Activated CD8-positive, alpha-beta T cell treated with anti-CD3 and anti-CD28 coated beads for 36 hours (primary cell): ENCODE data around the gene FRMPD2. TPM values are rescaled to one million over a fixed set of nuclear protein-coding genes. Genes with fewer than 3 reads are reported as not detected.

Source experiments
- ATAC-seq: fragments of 200-7000 bp; cut with Tn5 transposase; one replicate; pipeline ENCODE4 v1.10.0; 2021; ENCODE audit warnings: mild to moderate bottlenecking, moderate library complexity
- CTCF ChIA-PET: fragments of 350-600 bp; sonication (Branson Sonifier 250); formaldehyde crosslinking; loops from one replicate; lab custom pipeline; 2021; ENCODE audit warnings: antibody characterized with exemption; lab: Charles Lee
- POLR2A ChIA-PET: fragments of 350-600 bp; sonication (Branson Sonifier 250); formaldehyde crosslinking; loops from one replicate; lab custom pipeline; 2021; ENCODE audit warnings: antibody characterized with exemption; lab: Charles Lee
- DNase-seq: peaks from one replicate; pipeline ENCODE4 v3.0.0-alpha.2; 2020
- H3K27ac Mint-ChIP-seq: one replicate; pipeline ENCODE4 v1.8.0; 2021; ENCODE audit warnings: mild to moderate bottlenecking, mixed read lengths
- H3K27me3 Mint-ChIP-seq: one replicate; pipeline ENCODE4 v1.8.0; 2021; ENCODE audit warnings: mixed read lengths
- H3K36me3 Mint-ChIP-seq: one replicate; pipeline ENCODE4 v1.8.0; 2021; ENCODE audit warnings: low read depth, mixed read lengths
- H3K4me1 Mint-ChIP-seq: one replicate; pipeline ENCODE4 v1.8.0; 2021; ENCODE audit warnings: low read depth, mixed read lengths
- H3K4me3 Mint-ChIP-seq: one replicate; pipeline ENCODE4 v1.8.0; 2021; ENCODE audit warnings: mild to moderate bottlenecking, moderate library complexity, mixed read lengths
- H3K9me3 Mint-ChIP-seq: one replicate; pipeline ENCODE4 v1.8.0; 2021; ENCODE audit warnings: mixed read lengths
- CTCF ChIP-seq: fragments of 200-600 bp; IDR thresholded peaks from one replicate; pipeline ENCODE4 v1.8.0; 2022; ENCODE audit warnings: antibody characterized with exemption, mild to moderate bottlenecking
- intact Hi-C: fragments of 100-400 bp; cut with micrococcal nuclease; formaldehyde crosslinking; loops from one replicate; pipeline ENCODE4 v1.10.0; 2022
- total RNA-seq, 2 experiments: library from RNA; stranded (reverse); gene quantifications; one replicate each; pipeline ENCODE4 v1.2.3, GENCODE V29; 2021

The FRMPD2 gene
- total RNA-seq, 2 experiments from 2014 or later, result not detected

GRCh38 chr10:48253970-48254657 lies 20.4 kb downstream of the FRMPD2 start:
- Mint-ChIP-seq H3K4me3 (no peak overlapping the region), H3K4me1 (no peaks in the 10 kb centered on the region), H3K9me3 (no peaks in the 10 kb centered on the region), H3K36me3 (no peaks in the 10 kb centered on the region), H3K27me3 (peaks cover 7% of the 10 kb centered on the region), H3K27ac (no peak overlapping the region)
- ChIA-PET CTCF (no interaction called here), POLR2A (no interaction called here)
- intact Hi-C loops, result no loop called here
- no peak for TF ChIP-seq CTCF
- ATAC-seq (no peak), DNase-seq (no peak)

- POLR2A ChIA-PET, result no interaction called here
- DNase-seq (no peak), ATAC-seq (no peak)
- no peaks in the 10 kb centered on the region for H3K9me3 Mint-ChIP-seq
- no peak overlapping the region for H3K4me3 Mint-ChIP-seq
- TF ChIP-seq CTCF, result no peak
- no peak overlapping the region for H3K27ac Mint-ChIP-seq
- no peaks in the 10 kb centered on the region for H3K36me3 Mint-ChIP-seq
- intact Hi-C loops, result no loop called here
- peaks cover 1% of the 10 kb centered on the region for H3K27me3 Mint-ChIP-seq
- CTCF ChIA-PET, result no interaction called here
- no peaks in the 10 kb centered on the region for H3K4me1 Mint-ChIP-seq
Measured at GRCh38 chr10:48252354-48252650, 22.2 kb downstream of the FRMPD2 start.

- intact Hi-C loops, result no loop called here
- no peaks in the 10 kb centered on the region for H3K4me1 Mint-ChIP-seq
- DNase-seq (no peak), ATAC-seq (no peak)
- ChIA-PET POLR2A (no interaction called here), CTCF (no interaction called here)
- no peak overlapping the region for H3K4me3 Mint-ChIP-seq
- H3K9me3 Mint-ChIP-seq, result no peaks in the 10 kb centered on the region
- no peak overlapping the region for H3K27ac Mint-ChIP-seq
- no peaks in the 10 kb centered on the region for H3K36me3 Mint-ChIP-seq
- peaks cover 1% of the 10 kb centered on the region for H3K27me3 Mint-ChIP-seq
- TF ChIP-seq CTCF, result no peak
Measured at GRCh38 chr10:48251525-48252353, 22.8 kb downstream of the FRMPD2 start.

- CTCF ChIA-PET, result no interaction called here
- H3K9me3 Mint-ChIP-seq, result no peaks in the 10 kb centered on the region
- ATAC-seq (no peak), DNase-seq (no peak)
- H3K36me3 Mint-ChIP-seq, result no peaks in the 10 kb centered on the region
- TF ChIP-seq CTCF, result no peak
- intact Hi-C loops, result no loop called here
- POLR2A ChIA-PET, result no interaction called here
- no peaks in the 10 kb centered on the region for H3K4me1 Mint-ChIP-seq
- no peak overlapping the region for H3K27ac Mint-ChIP-seq
- peaks cover 1% of the 10 kb centered on the region for H3K27me3 Mint-ChIP-seq
- no peak overlapping the region for H3K4me3 Mint-ChIP-seq
Measured at GRCh38 chr10:48251152-48251524, 23.4 kb downstream of the FRMPD2 start.

GRCh38 chr10:48249763-48250351 lies 24.6 kb downstream of the FRMPD2 start:
- peaks cover 1% of the 10 kb centered on the region for H3K27me3 Mint-ChIP-seq
- DNase-seq (no peak), ATAC-seq (no peak)
- ChIA-PET CTCF (no interaction called here), POLR2A (no interaction called here)
- no peak overlapping the region for H3K27ac Mint-ChIP-seq
- H3K4me3 Mint-ChIP-seq, result no peak overlapping the region
- intact Hi-C loops, result no loop called here
- H3K36me3 Mint-ChIP-seq, result no peaks in the 10 kb centered on the region
- TF ChIP-seq CTCF, result no peak
- no peaks in the 10 kb centered on the region for H3K9me3 Mint-ChIP-seq
- no peaks in the 10 kb centered on the region for H3K4me1 Mint-ChIP-seq
